K562 treated with DMSO at 1 percent for 24 hours (cell line): ENCODE measurements around the gene UNG. TPM values are rescaled to one million over a fixed set of nuclear protein-coding genes. Genes with fewer than 3 reads are reported as not detected.

Experiments used
- total RNA-seq: library from RNA; unstranded; fragments of 300-600 nt; gene quantifications from 2 replicates; pipeline ENCODE4 v1.2.3, GENCODE V29; 2022; ENCODE audit warnings: low read depth; ENCODE audit not compliant: insufficient read depth

Gene UNG
- total RNA-seq: 20.5 and 21.3 TPM in 2 replicates

GRCh38 chr12:109097435-109098182 is at the start of gene UNG:
Gene UNG, plus strand, starts transcription at chr12:109097597. Its CDS starts 83 bp downstream, at chr12:109097680.

GRCh38 chr12:109052414-109053323 is 44.7 kb upstream of the UNG start, which contains the start of gene USP30:
Gene USP30, plus strand, starts transcription at chr12:109052576. Its CDS starts 103 bp downstream, at chr12:109052679.

DNA sequence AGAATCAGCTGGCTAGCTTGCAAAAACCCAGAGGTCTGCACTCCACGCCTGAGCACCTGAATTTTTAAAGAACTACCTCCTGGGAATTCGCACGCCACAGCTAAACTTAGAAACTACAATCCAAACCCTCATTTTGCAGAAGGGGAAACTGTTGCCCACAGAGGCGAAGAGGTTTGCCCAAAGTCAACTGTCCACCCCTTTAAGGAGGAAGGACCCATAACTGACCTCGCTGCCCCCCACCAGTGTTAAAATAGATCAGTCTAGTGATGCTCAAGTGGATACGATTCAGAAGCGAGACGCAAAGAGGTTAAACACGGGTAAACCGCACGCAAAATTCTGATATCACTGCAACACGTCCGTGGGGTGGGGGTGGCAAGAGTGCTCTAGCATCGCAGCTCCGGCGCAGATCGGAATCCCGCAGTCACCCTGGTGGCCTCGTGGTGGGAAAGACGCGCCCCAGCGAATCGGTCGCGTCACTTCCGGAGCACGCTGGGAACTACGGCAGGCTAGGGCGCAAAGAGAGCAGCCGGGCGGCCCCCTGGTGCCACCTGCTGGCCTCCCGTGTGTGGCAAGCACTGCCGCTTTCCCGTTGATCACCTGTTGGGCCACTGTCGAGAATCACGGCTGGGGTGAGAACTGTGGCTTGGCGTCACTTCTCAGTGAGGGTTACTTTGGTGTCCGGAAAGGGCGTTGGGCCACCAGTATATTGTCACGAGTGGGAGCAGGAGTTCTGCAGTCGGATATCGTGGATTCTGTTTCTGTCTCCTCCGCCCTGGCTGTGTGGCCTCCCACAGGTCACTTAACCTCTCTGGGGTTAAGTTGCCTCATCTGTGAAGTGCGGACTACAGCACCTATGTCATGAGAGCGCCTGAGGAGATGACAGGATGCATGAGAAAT is 4.1 kb upstream of the UNG start, which contains the start of gene ALKBH2:
Gene ALKBH2 (minus strand): TSS at position 451 of the 897 bp plus-strand sequence. CDS start 686 bp downstream, outside the sequence.

GRCh38 chr12:109115758-109116610 is 18.6 kb downstream of the UNG start, which contains the start of gene ACACB:
Gene ACACB, plus strand, starts transcription at chr12:109116587. Its CDS starts 22,819 bp downstream, at chr12:109139406.

Other genes starting within 250 kb of the UNG start
- gene SSH1, start 240.0 kb upstream of the UNG start, total RNA-seq: 8.7 and 12.0 TPM in 2 replicates
- not detected in 2 replicates for gene DAO, start 217.5 kb upstream of the UNG start, total RNA-seq
- 0.19 and 0.31 TPM in 2 replicates for gene SVOP, start 76.5 kb upstream of the UNG start, total RNA-seq
- 12.1 and 16.3 TPM in 2 replicates for gene USP30, start 45.0 kb upstream of the UNG start, total RNA-seq
- gene ALKBH2, start 4.1 kb upstream of the UNG start, total RNA-seq: 19.1 and 19.9 TPM in 2 replicates
- 8.3 and 8.8 TPM in 2 replicates for gene ACACB, start 19.0 kb downstream of the UNG start, total RNA-seq
- not detected in 2 replicates for gene FOXN4, start 211.7 kb downstream of the UNG start, total RNA-seq